ENCODE results near the gene MAPK12. TPM values are rescaled to one million over a fixed set of nuclear protein-coding genes. Genes with fewer than 3 reads are reported as not detected.

MAPK12 gene
- total RNA-seq, 1 donor from 2014 or later: 8.8 TPM

DNA sequence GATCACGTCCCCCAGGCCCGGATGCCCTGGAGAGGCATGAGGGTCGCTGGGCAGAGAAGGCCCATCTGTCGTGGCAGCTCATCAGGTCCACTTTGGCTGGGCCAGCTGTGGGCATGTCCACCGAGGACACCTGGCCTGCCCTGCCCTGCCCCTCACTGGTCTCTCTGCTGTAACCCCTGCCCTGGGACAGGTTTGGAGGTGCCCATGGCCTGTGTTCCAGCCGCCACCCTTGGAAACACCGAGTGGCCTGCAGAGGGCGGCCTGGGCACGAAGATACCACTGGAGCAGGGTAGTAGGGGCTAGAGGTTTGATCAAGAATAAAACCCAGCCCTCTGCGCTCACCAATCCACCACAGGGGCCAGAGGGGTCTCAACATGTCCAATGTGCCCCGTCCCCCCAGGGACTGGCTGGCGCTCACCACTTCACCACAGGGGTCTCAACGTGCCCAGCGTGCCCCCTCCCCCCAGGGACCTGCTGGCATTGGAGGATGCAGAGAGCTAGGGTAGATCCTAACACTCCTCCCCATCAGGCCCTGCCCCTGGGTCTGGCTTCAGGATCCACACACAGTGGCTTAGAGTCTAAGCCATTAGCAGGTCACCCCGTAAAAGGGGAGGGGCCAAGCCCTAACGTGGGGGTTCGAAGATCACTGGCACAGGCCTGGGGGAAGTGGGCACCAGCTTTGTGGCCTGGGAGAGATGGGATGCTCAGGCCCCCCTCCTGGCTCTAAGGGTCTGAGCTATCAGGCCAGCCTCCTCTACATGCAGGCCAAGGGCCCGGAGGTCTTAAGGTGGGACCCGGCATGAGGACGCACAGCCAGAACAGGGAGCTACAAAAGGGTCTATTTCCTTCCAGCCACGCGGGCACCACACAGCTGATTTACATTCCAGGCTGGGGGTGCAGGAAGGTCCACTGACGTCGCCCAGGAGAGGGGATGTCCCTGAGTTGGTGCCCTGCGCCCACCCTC, 9.1 kb downstream of the MAPK12 start:
- no peak for DNase-seq

DNA sequence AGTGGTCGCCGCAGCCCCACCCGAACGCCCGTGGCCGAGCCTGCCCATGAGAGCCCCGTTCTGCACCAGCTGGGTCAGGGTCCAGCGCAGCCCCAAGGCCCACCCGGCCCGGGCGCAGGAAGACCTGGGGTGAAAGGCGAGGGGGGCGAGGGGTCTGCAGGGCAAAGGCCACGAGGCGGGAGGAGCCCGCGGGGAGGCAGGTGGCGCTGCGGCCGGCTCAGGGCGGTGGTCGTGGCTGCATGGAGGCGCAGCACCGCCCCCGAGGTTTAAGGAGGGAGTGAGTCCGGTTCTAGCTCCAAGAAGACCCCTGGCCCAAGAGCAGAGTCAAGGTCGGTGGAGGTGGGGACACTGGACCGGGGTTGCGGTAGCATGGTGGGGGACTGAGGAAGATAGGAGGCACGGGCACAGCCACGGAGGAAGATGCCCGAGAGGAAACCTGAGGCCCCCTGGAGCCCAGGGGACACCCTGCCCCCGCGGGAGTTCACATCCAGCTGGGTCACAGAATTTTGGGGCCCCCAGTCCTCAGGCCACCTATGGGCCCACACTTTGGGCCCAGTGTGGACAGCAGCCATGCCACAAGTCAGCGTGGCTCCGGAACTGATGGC, 9.9 kb downstream of the MAPK12 start:
- DNase-seq: no peak

DNA sequence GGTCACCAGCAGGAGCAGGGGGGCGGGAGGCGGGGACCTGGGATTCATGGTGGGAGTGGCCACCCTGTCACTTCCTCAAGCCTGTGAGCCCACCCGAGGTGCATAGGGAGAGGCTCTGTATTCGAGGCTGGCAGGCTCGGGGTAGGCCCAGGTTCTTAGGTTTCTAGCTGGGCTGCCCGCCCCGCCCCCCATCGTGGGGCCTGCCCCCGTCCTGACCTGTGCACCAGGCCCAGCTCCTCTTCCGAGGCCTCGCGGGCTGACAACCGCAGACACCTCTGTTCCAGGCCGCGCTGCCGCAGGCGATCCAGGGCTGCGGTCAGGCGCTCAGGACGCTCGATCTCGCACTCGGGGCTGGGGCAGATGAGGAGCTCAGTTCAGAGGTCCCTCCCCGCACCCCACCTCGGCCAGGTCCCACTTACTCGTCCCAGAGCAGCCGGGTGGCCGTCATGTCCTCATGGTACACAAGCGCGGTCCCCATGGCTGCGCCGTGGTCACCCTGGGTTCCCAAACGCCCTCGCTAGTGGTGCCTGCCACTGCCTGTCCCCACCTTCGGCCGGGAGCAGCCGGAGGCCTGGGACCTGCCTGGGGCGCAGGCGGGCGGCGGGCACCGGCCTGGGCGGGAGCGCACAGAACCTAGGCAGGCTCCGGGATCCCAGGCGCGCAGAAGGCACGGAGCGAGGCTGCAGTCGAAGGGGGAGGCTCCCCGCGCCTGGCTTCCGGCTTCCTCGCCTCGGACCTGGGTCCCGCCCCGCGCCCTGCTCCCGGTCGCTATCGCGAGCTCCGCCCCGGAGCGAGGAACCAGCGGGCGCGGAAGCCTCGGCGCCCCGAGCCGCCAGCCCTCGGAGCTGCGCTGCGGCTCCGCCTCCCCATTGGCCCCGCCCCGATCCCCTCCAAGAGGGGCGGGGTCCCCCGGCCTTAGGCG, 10.7 kb downstream of the MAPK12 start, which contains the start of gene HDAC10:
HDAC10 (minus strand) TSS at position 711 of the 922 bp plus-strand sequence; CDS start at position 478, 233 bp downstream.
- peak; percentile 74 for DNase-seq

DNA sequence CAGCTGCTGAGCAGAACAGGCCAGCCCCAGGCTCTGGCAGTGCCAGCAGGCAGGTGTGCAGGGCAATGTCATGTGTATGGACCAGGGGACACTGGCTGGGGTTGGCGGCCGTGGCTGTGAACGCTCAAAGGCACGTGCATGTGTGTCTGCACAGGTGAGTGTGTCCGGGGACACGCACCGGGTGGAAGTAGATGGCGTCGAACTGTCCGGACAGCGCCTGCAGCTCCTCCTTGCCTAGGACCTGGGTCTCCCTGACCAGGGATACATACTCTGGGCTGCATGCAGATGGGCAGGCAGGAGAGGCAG, 11.3 kb downstream of the MAPK12 start:
- no peak for DNase-seq

DNA sequence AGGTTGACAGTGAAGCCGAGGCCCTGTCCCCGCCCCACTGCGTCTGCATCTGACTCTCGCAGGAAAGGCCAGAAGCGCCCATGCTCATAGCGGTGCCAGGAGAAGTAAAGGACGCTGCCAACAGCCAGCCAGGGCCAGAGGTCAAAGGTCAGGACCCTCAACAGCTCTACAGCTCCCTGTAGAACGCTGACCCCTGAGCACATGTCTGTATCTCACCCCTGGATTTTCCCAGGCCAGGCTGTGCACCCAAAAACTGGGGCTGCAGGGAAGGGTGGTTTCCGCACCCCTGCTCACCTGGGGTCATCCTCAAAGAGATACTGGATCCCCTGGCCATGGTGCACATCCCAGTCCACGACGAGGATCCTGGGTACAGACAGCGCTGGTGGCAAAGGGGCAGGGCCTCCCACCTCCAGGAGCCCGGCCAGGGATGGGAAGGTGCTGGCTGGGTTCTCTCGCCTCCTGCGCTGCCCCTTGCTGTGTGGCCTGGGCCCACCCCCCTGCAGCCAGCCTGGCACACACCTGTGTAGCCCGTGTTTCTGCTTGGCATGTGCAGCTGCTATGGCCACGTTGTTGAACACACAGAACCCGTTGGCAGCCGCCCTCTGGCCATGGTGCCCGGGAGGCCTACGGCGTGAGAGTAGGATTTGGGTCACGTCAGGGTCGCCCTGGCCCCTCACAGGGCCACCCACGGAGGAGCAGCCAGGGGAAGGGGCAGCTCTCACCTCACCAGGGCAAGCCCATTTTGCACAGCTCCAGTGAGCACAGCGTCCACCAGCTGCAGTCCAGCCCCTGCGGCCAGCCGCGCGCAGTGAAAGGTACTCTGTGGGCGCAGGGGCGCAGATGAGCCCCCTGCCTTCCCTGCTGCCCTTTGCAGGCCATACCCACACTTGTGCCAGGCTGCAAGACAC, 11.9 kb downstream of the MAPK12 start:
- no peak for DNase-seq

DNA sequence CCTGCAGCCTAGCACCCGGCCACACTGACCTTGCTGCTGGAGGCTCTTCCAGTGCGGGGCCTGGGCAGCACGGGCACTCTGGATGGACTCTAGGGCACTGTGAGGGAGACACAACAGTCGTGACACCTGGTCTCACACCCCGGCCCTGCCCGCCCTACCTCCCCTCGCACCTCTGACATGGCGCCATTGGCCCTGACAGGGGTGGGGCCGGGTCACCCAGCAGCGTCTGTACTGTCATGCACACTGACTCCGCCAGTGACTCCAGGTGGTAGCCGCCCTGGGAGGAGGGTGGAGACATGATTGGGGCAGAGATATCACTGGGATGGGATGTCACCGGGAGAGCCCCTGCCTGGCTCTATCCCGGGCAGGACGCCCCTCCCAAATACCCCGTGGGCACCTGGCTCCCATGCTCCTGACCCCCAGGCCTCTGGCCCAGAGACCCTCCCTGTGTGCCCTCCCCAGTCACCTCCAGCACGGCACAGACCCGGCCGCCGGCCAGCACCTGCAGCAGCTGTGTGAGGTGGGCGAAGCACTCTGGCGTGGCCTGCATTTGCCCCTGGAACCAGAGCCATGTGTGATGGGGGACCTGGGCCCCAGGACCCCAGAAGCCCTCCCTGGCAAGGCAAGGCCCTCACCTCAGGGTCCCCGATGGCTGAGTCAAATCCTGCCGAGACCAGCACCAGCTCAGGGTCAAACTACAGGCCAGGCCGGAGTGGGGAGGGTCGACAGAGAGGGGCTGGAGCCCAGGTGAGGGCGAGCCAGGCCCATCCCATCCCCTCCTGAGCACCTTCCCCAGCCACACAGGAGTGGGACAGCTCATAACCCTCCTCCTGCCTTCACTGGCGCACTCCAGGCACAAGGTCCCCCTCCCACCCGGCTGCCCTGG, 13.0 kb downstream of the MAPK12 start:
- no peak for DNase-seq

DNA sequence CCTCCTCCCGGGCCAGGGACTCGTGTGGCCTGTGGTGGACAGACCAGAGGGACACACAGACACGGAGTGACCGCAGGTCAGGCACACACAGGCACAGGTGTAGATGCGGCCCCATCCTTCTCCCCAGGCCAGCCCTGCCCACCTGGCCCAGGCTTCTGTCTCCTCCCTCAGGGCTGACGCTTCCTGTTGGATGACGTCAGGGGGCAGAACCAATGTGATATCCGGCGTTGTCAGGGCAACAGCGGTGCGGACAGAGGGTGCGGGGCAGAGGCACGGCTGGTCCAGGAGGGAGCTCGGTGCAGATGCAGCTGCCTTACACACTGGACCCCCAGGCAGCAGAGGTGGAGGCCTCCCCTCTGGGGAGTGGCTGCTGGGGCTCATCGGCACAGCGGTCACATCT, 13.7 kb downstream of the MAPK12 start:
- no peak for DNase-seq

DNA sequence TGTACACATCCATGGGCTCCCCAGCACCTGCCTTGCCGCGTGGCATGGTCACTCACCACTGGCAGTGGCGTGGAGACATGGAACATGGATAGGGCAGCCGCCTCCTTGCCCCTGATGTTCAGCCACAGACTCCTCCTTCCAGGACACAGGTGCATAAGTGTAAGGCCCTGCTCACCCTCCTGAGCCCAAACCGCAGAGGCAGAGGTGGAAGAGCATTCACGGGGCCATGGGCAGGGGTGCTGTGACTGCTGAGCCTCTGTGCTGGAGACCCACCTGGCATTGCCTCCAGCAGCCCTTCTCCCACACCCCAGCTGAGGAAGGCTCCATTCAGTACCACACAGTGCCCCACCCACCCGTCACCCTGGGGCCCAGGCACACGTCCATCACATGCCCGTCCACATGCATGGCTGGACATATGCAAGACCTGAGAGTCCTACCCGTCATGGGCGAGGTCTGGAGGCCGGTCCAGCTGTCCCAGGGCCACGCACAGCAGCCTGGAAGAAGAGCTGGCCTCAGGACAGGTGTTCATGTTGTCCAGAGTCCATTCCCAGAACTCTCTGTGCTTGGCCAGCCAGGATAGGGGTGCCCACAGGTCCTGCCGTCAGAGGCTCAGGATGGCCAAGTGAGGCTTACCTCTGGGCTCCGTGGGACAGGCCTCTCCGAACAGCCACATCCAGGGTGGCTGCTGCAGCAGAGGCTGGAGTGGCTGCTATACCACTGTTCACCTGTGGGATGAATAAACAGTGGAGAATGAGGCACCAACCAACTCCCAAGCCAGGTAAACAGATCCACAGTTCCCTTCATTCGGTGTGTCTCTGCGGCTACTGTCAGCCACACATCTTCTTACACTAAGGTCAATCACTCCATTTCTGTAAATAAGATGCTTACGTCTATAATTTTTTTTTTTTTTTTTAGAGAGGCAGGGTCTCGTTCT, 15.0 kb downstream of the MAPK12 start:
- DNase-seq: no peak

DNA sequence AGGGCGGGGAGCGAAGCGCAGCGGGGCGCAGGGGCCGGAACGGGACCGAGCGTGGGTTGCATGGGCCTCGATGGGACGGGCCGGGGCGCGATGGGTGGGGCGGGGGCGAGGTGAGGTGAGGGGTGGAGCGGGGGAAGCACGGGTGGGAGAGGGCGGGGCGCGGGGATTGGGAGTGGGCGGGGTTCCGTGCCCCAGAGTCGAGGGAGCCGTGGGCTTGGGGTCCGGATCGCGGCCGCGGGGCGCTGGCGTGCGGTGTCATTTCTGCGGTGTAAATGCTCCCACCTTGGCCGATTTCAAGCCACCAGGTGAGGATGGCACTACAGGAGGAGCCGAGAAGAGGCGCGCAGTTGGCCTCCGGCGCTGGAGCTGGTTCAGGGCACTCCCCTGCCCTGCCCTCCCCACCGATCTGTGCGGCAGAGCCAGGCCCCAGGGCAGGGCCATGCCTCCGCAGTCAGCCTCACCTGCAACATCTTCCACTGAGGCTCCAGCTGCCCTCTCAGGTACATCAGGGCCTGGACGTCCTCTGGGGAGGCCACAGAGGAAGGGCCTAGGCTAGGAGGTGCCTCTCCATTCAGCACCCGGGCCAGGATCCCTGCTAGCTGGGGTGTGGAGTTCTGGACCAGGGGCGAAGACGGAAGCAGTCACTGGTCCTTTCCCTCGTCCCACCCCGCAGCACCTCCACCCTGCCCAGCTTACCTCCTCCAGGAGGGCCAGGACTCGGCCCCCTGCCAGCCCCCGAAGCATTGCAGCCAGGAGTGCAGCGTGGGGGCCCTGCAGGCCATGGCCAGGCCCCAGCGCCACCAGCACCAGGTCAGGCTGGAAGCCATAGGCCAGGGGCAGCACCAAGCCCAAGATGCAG, 16.0 kb downstream of the MAPK12 start:
- no peak for DNase-seq

DNA sequence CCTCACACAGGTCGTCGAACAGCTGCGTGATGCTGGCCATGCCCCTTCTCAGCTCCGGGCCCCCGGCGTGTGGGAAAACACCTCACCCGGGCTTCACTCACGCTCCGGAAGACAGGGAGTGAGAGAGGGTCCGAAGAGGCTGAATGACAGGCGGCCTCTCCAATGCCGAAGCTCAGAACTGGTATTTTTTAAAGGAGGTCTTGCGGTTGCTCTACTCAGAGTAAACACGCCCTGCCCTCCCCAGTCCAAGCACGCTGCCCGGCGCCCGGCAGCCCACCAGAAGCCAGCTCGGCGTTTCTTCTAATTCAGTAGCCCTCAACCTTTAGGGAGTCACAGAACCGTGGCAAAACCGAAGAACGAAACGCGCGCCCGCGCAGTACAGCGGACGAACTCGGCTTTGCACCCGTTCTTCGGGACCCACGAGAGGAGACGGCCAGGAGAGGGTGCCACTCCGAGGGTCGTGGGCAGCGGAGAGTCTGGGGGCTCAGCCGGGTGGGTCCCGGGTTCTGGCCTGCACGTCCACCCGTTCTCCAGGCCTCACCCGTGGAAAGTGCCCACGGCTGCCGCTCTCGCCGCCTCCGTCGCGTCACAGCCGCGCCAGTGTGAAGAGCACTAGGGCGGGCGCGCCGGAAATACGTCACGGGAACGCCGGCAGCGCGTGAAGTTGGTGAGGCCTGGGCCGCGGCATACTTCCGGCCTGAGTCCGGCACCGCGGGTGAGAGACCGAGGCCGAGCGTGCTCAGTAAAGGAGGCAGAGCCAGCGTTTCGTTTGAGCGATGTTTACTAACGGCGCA, 16.9 kb downstream of the MAPK12 start, which contains the start of gene TUBGCP6:
TUBGCP6 (minus strand) TSS at position 604 of the 794 bp plus-strand sequence; CDS start at position 40, 564 bp downstream.
- peak; percentile 86 for DNase-seq

DNA sequence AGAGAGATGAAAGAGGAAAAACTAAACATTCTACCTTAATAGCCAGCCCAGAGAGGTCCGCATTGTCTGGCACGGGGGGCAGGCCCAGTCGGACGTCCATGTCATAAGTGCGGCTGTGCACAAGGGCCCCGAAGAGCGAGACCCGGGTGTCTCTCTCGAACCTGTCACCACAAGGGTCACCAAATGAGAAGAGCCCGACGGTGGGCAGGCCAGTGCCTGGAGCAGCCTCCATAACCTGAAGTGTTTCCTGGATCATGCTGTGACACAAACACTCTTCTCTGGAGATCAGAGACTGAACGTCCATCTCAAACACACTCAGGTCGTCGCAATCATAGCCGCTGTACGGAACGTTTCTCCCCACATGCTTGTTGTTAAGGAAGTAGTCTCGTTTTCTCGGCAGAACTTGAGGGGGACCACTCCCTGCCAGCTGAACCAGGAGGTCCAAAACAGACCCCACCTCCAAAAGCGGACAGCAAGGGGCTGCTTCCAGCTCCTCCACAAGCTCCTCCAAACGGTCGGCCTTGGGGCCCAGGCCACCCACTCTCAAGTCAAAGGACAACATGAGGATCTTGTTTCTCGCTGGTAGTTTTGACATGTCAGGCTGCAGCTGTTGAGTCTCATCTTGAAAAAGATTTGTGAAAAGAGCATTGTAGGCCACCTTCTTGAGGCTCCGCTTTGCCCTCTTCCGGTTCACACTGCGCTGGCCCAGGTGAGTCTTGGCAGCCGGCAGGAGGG, 17.6 kb downstream of the MAPK12 start:
- DNase-seq: no peak

DNA sequence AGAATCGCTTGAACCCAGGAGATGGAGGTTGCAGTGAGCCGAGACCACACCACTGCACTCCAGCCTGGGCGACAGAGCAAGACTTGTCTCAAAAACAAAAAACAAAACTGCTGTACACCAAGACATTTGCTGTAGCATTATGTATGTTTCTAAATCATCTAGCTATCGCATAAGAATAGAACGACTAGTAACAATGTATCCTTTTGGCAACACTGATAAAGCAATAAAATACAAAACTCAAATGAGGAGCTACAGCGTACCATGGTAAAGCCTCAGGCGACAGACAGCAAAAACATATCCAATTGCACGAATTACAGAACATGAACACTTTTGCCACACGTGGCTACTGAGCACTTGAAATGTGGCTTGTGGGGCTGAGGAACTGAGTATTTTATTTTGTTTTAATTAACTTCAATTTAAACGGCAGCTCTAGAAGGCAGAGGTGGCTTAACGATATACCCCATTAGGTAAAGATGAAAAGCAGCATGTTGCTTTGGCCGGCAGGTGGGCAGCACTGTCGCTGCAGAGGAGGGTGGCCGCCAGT, 19.0 kb downstream of the MAPK12 start:
- no peak for DNase-seq

DNA sequence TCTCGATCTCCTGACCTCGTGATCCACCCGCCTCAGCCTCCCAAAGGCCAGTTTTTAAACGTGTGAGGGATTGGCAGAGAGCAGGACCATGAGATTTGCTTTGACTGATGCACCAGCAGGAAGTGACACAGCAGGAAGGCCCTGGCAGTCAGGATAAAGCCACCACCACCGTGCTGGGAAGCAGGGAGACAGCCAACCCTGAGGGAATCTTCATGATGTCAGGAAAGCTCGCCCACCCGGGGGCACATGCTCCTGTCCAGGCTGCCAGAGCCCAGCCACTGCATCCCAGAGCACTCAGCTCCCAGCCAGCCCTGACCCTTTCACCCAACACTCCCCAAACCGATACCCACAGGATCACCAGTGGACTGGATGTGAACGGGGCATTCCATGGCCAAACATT, 22.7 kb downstream of the MAPK12 start:
- no peak for DNase-seq

DNA sequence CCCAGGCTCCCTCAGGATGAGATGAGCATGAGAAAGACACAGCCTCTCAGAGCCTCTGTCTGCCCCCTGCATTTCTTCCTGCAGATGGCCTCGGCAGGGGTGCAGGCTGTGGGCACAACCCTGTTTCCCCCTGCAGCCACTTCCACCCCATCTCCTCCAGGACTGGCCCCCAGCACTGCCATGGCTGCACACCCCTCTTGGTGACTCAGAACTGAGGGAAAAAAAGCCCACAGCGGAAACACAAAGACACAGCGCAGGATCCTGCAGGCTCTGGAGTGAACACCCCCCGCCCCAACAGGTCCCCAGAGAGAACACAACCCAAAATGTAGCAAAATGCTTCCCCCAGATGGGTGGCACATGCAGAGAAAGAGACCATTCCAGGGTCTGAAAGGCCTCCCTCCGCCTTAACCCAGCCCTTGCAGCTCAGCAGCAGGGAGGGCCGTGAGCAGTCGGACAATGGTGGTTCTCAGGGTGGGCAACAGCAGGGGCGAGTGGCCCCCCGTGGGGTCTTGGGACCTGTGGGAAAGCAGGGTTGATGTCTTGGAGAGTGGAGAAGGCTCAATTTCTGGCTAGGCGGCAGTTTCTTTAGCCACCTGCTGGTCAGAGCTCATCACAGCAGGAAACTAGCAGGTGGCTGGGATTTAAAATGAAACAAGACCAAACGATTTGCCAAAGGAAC, 24.6 kb downstream of the MAPK12 start:
- DNase-seq: no peak

DNA sequence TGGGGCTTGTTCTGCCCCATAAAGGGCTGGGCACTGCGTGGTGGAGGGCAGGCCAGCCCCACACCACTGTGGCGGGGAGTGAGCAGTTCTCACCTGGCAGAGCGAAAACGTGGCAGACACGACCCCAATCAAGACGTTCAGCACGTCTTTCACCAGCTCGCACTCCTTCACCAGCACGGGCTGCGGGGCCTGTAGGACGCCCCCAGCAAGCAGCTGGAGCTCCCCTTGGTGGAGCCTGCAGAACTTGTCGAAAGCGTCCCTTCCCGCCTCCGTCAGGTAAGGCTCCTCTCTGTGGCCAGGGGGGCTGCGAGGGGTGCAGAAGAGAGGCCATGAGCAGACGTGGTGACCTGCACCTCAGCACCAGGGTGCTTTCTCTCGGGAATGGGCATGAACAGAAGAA, 28.3 kb downstream of the MAPK12 start:
- DNase-seq: no peak
